ENCODE results near the gene REV3L.

GRCh38 chr6:111429571-111429970, 53.4 kb downstream of the REV3L start:
- no peak for TF ChIP-seq CTCF (IDR thresholded peaks at IDR 0.05)
- TF ChIP-seq EZH2 (IDR thresholded peaks at IDR 0.05; ENCODE audit: borderline replicate concordance, insufficient read depth, low read depth, low read length, poor library complexity, severe bottlenecking) = no peak
